GM12892 (cell line): Measurements from ENCODE around the gene INSR.

ENCODE experiments used
- POLR2A ChIP-seq: IDR thresholded peaks from 2 replicates; pipeline ENCODE4 v1.6.1; 2011; ENCODE audit warnings: low read depth, low read length, control low read depth
- POLR2AphosphoS5 ChIP-seq: IDR thresholded peaks from 2 replicates; pipeline ENCODE4 v1.6.1; 2011; ENCODE audit warnings: low read depth, low read length, control low read depth
- TAF1 ChIP-seq: IDR thresholded peaks from 2 replicates; pipeline ENCODE4 v1.6.1; 2011; ENCODE audit warnings: low read depth, mild to moderate bottlenecking, control low read depth, low read length, borderline replicate concordance

GRCh38 chr19:7318176-7318575 lies 24.0 kb upstream of the INSR start:
- TF ChIP-seq POLR2A (no peak), POLR2AphosphoS5 (no peak), TAF1 (no peak)
